GM18520 (cell line): ENCODE data around the gene GADD45GIP1.
"Not testable (repeated sequence)": the region's sequence is repeated elsewhere in the genome, so short reads cannot be mapped to it uniquely, and the experiment has no call there.

Source experiments
- ATAC-seq: cut with Tn5 transposase; IDR thresholded peaks from one replicate; pipeline ENCODE4 v1.9.1; 2021; ENCODE audit not compliant: unreplicated experiment

GADD45GIP1 gene

DNA sequence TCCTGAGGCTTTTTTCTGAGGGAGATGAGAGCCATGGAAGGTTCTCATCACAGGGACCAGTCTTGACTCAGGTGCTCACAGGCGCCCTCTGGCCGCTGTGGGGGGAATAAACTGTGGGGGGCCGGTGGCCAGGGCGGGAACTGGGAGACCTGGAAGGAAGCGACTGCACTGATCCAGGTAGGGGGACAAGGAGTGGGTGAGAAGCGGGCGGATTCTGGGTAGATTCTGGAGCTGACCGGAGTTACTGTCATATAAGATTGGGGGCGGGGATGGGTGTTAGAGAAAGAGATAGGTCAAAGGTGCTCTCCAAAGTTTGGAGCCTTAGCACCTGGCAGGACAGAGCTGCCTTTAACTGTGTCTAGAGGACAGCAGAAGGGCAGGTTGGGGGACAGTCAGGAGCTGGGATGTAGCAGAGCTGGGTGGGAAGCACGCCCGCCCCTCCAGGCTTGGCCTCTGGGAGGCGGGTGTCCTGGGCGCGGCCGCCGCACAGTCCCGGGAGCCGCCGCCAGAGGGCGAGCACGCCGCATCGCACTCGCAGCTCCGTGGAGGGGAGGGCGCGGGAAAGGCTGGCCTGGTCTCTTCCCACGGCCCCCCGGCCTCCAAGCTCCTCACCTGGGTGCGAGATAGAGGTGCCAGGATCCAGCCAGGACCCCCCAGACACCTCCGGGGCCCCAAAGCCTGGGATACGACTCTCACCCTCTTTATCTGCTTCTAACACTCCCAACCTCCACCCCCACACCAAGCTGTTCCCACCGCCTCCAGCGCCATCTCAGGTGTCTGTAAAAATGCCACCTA is 8.2 kb upstream of the GADD45GIP1 start:
- peak; percentile 46 for ATAC-seq

DNA sequence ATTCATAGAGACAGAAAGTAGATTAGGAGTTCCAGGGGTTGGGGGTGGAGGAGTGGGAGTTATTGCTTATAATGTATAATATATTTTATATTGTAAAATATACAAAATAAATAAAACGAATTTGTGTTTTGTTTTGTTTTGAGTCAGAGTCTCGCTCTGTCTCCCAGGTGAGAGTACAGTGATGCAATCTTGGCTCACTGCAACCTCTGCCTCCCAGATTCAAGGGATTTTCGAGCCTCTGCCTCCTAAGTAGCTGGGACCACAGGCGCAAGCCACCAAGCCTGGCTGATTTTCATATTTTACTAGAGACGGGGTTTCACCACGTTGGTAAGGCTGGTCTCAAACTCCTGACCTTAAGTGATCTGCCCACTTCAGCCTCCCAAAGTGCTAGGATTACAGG is 2.5 kb upstream of the GADD45GIP1 start:
- ATAC-seq = no peak

GRCh38 chr19:12957389-12957952 is 448 bp upstream of the GADD45GIP1 start:
- not testable (repeated sequence) for ATAC-seq

DNA sequence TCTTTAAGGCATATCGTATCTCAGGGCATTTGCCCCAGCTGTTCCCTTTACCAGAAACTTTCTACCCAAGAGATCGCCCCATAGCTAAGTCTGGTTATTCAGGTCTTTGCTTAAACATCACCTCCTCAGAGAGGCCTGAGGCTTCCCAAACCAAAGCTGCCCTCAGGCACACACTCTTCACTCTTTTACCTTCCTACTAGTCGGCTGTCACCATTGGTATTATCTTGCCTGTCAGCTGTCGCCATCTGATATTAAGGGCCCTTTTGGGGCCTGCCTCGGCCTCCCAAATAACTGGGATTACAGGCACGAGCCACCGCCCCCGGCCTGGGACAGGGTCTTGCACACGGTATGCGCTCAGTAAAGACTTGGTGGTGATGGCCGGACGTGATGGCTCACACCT is 1.0 kb downstream of the GADD45GIP1 start:
- no peak for ATAC-seq

GRCh38 chr19:12955575-12955974 is 1.4 kb downstream of the GADD45GIP1 start:
- ATAC-seq = not testable (repeated sequence)

- ATAC-seq = no peak
Measured at GRCh38 chr19:12954612-12954962, 2.4 kb downstream of the GADD45GIP1 start.

GRCh38 chr19:12953799-12954611 is 3.0 kb downstream of the GADD45GIP1 start:
- ATAC-seq = no peak

DNA sequence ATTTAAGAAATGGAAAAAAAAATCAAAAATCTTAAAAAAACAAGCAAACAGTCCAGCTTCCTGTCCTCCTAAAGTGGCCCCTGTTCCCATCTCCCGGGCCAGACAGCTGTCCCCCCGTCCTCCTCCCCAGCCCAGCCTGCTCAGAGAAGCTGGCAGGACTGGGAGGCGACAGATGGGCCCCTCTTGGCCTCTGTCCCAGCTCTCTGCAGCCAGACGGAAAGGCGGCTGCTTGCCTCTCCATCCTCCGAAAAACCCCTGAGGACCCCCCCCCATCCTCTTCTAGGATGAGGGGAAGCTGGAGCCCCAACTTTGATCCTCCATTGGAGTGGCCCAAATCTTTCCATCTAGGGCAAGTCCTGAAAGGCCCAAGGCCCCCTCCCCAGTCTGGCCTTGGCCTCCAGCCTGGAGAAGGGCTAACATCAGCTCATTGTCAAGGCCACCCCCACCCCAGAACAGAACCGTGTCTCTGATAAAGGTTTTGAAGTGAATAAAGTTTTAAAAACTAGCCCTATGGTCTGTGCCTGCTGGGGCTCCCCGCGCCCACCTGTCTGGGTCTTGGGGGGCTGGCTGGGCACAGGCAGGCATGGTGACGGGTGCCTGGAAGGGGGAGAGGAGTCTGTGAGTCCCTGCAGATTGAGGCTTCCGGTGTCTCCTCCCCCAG is 3.8 kb downstream of the GADD45GIP1 start:
- ATAC-seq = no peak

DNA sequence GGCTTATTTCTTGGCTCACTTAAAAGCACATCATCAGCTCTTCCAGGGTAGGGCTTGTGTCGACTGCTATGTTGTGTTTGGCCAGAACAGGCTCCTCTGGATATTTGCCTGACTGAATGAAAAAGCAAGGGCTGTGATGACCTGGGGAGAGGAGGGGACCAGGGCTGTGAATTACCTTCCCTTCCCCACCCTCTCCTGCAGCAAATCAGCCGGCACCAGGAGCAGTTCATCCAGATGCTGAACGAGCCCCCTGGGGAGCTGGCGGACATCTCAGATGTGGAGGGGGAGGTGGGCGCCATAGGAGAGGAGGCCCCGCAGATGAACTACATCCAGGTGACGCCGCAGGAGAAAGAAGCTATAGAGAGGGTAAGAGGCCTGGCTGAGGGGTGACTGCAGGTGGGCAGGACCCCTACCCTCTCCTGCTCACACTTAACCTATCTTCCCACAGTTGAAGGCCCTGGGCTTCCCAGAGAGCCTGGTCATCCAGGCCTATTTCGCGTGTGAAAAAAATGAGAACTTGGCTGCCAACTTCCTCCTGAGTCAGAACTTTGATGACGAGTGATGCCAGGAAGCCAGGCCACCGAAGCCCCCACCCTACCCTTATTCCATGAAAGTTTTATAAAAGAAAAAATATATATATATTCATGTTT is 4.4 kb downstream of the GADD45GIP1 start:
- ATAC-seq = no peak

- not testable (repeated sequence) for ATAC-seq
Measured at GRCh38 chr19:12952050-12952449, 5.0 kb downstream of the GADD45GIP1 start.

GRCh38 chr19:12949363-12950283 is 7.4 kb downstream of the GADD45GIP1 start:
- no peak for ATAC-seq

GRCh38 chr19:12948612-12949362 is 8.2 kb downstream of the GADD45GIP1 start:
- ATAC-seq = no peak

GRCh38 chr19:12947702-12948611 is 9.1 kb downstream of the GADD45GIP1 start:
- no peak for ATAC-seq

DNA sequence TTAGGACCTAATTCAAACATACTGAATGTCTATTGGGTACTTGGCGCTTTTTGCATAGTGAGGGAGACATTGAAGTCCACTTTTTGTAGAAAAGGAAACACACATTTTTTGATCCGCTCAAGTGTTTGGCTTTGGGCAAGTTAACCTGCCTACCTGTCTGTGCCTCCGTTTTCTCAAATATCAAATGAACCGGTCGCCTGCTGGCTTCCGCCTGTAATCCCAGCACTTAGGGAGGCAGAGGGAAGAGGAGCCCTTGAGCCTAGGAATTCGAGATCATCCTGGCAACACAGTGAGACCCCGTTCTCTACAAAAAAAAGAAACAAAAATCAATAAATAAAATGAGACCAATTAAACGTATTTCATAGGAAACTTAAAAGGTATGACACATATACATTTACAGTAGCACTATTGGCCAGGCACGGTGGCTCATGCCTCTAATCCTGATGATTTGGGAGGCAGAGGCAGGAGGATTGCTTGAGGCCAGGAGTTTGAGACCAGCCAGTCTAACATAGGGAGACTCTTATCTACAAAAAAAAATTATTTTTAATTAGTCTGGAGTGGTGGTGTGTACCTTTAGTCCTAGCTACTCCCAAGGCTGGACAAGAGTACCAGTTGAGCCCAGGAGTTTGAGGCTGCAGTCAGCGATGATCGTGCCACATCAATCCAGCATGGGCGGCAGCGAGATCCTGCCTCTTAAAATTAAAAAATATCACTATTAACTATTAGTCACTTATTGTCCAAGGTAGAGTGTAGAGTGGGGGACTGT is 10.1 kb downstream of the GADD45GIP1 start:
- ATAC-seq = no peak

DNA sequence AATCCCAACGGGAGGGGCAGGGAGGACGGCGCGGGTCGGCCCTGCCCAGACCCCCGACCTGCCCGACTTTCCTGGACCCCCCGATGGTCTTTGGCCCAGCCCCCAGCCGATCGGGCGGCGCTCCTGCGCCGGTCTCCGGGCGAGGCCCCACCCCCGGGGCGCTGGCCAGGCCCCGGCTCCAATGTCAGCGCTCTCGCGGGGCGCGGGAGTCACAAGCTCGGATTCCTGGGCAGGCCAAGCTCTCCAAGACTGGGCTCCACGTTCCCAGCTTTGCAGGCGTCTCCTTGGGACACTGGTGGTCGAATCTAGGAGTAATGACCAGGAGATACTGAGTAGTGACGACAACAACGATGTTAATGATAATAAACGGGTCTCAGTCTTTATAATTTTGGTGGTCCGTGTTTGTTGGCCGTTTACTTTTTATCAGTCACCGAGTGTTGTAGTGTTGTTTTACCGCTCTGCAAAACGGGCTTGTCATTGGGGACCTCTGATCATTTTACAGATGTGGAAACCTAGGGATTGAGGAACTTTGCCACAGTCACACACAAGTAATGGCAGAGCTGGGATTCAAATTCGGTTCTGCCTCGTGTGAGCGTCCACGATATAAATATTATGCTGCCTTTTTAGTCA is 10.8 kb downstream of the GADD45GIP1 start:
- peak; percentile 7 for ATAC-seq

DNA sequence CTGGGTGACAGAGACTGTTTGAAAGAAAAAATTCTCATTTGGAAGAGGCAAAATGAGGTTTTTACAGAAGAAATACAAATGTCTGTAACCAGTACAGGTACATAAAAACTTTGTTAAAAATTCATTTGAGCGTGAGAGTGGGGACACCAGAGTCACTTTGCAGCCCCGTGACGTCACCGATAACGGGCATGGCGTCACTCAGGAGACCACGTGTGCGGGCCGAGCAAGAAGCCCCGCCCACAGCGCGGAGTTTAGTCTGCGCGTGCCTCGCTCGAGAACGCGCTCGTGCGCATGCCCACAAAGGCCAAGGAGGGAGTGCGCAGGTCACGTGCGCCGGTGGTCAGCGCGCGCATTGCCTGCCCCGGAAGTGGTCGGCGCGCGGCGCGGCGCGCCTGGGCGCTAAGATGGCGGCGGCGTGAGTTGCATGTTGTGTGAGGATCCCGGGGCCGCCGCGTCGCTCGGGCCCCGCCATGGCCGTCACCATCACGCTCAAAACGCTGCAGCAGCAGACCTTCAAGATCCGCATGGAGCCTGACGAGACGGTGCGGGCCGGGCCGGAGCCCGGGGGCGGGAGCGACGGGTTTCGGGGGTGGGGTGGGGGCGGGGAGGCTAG is 11.4 kb downstream of the GADD45GIP1 start, which contains the start of gene RAD23A:
RAD23A (plus strand) TSS at position 384 of the 613 bp plus-strand sequence; CDS start at position 471, 87 bp downstream.
- ATAC-seq = peak; percentile 79
